Measurements from ENCODE around the gene TCEAL9. TPM values are rescaled to one million over a fixed set of nuclear protein-coding genes. Genes with fewer than 3 reads are reported as not detected.

TCEAL9 gene
- total and polyA plus RNA-seq, 2 donors (not counting 3 experiments of a cell fraction or from before 2014, with no cell fraction given) = 61.7 to 98.3 TPM

GRCh38 chrX:103367502-103367901 is 11.2 kb downstream of the TCEAL9 start:
- FAIRE-seq (no peak), DNase-seq (ENCODE audit: low read depth, low spot score) (no peak)
- H3K4me1 ChIP-seq (ENCODE audit: control insufficient read depth, extremely low read depth, insufficient read depth, low read length) = peaks cover 4% of the 10 kb centered on the region
- intact Hi-C loops (cut with micrococcal nuclease) = no loop called here
- H3K36me3 ChIP-seq (ENCODE audit: control insufficient read depth in 2 of 2, extremely low read depth in 1 of 2, insufficient read depth in 2 of 2, low read length in 2 of 2) = no peaks in the 10 kb centered on the region
- H3K4me3 ChIP-seq (replicated peaks in 1 of 3; ENCODE audit: insufficient read depth in 1 of 3, low read depth in 1 of 3, low read length in 3 of 3) = no peak overlapping the region
- CTCF ChIA-PET = no interaction called here
- H3K9ac ChIP-seq (replicated peaks; ENCODE audit: extremely low read depth, insufficient read depth, low read length) = no peak overlapping the region
- no peak overlapping the region for H2AFZ ChIP-seq (ENCODE audit: low read depth, low read length)
- dilution Hi-C loops (cut with MboI; ENCODE audit: extremely low pct_ligation_motif_present, low sequenced_read_pairs) = no loop called here
- H3K27ac ChIP-seq (ENCODE audit: insufficient read depth, low read depth, low read length) = no peak overlapping the region
- no peaks in the 10 kb centered on the region for H3K9me1 ChIP-seq (replicated peaks; ENCODE audit: control insufficient read depth, extremely low read depth, insufficient read depth, low read length)
- H3K27me3 ChIP-seq (ENCODE audit: control insufficient read depth in 2 of 2, insufficient read depth in 2 of 2, low read length in 2 of 2) = no peaks in the 10 kb centered on the region
- H3K79me2 ChIP-seq (ENCODE audit: control insufficient read depth, insufficient read depth, low read length) = no peaks in the 10 kb centered on the region
- no peak for TF ChIP-seq FOS (IDR thresholded peaks at IDR 0.05; ENCODE audit: borderline replicate concordance, insufficient read depth, low read length)
- no peak for TF ChIP-seq CTCF (IDR thresholded peaks at IDR 0.05; ENCODE audit: extremely low read depth in 1 of 2, insufficient read depth in 1 of 2, low read depth in 1 of 2, low read length in 2 of 2)
- no peak for TF ChIP-seq JUN (IDR thresholded peaks at IDR 0.05; ENCODE audit: borderline replicate concordance, insufficient read depth, insufficient read length, low read depth)
- no peak for TF ChIP-seq GATA2 (IDR thresholded peaks at IDR 0.05; ENCODE audit: insufficient read depth, insufficient read length, low read depth, low read length)
- TF ChIP-seq MYC (IDR thresholded peaks at IDR 0.05; ENCODE audit: low read depth, low read length) = no peak
- TF ChIP-seq POLR2A (IDR thresholded peaks at IDR 0.05; ENCODE audit: low read depth, low read length) = no peak
- TF ChIP-seq EZH2 (IDR thresholded peaks at IDR 0.05; ENCODE audit: borderline replicate concordance, low read depth, low read length, severe bottlenecking) = no peak
- TF ChIP-seq MAX (IDR thresholded peaks at IDR 0.05; ENCODE audit: insufficient read depth, insufficient read length) = no peak
- no peaks in the 10 kb centered on the region for H4K20me1 ChIP-seq (replicated peaks; ENCODE audit: control insufficient read depth, extremely low read depth, insufficient read depth, low read length)
- POLR2A ChIA-PET = no interaction called here
- H3K4me2 ChIP-seq (ENCODE audit: insufficient read depth, low read length) = no peak overlapping the region
- BruUV-seq (replicated peaks) = no TSS peak
- H3K9me3 ChIP-seq (replicated peaks; ENCODE audit: control insufficient read depth, insufficient read depth, low read length) = no peaks in the 10 kb centered on the region

All from endothelial cell of umbilical vein (primary cell).